Stimulated activated CD8-positive, alpha-beta memory T cell treated with anti-CD3 and anti-CD28 coated beads, Interleukin-7, amount 100 ng/mL, for 48 hours (primary cell): Measurements from ENCODE around the gene AGPAT2.
"Not testable (repeated sequence)": the region's sequence is repeated elsewhere in the genome, so short reads cannot be mapped to it uniquely, and the experiment has no call there.

Experiments used
- DNase-seq, 2 donors: peaks; one replicate each; pipeline ENCODE4 v3.0.0-alpha.2; 2020; ENCODE audit warnings: low read depth in 1 of 2; ENCODE audit errors: extremely low read depth in 1 of 2

The AGPAT2 gene

DNA sequence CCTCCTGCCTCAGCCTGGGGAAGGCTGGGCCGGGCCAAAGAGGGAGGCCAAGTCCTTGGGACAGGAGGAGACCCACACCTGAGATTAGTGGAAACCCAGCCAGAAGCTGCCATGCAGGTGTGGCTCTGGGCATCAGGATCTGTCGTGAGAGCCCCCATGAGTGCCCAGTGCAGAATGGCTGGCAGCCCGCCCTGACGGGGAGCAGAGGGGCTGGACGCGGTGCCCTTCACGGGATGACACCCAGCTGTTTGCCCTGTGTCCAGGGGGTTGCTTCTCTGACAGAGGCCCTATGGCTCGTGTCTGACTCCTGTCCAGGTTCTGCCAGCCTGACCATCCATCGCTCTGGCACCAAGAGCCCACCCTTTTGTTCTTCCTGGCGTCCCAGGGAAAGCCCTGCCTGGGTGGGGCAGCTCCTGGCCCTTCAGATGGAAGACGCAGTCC, 33.7 kb upstream of the AGPAT2 start:
- DNase-seq = no peak

- DNase-seq = no peak
These were observed 33.1 kb upstream of the AGPAT2 start for GRCh38 chr9:136720251-136720897.

DNA sequence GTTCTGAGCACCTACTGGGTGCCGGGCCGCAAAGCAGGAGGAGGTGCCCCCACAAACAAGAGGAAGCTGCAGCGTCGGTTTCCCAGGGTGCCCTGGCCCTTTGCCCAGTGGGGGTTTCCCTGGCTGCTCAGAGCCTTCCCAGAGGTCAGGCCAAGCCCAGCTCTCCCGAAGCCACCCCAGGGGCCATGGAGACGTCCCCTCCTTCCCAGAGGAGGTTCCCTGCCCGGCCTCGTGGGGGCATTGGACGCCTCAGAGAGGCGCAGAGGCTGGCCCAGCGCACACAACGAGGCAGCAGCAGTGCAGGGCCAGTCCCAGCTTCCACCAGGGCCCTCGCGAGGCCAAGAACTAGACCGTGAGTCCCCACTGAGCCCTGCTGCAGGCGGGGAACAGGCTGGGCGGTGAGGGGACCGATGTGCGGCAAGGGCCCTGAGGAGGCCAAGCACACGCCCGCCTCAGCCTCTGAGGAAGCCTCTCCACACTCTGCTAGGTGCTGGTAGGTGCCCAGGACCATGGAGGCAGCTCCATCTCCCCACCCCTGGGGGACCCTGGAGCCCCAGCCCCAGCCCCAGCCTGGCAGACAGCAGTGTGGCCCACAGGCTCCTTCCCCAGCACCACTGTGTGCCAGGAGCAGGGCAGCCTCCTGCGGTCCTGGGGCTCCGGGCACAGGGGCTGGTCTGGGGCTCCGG, 32.1 kb upstream of the AGPAT2 start:
- DNase-seq = no peak

GRCh38 chr9:136718345-136719194, 31.3 kb upstream of the AGPAT2 start:
- no peak for DNase-seq

- DNase-seq = no peak
These were observed 30.1 kb upstream of the AGPAT2 start for GRCh38 chr9:136717399-136717798.

GRCh38 chr9:136714893-136715274, 27.6 kb upstream of the AGPAT2 start:
- DNase-seq = no peak

DNA sequence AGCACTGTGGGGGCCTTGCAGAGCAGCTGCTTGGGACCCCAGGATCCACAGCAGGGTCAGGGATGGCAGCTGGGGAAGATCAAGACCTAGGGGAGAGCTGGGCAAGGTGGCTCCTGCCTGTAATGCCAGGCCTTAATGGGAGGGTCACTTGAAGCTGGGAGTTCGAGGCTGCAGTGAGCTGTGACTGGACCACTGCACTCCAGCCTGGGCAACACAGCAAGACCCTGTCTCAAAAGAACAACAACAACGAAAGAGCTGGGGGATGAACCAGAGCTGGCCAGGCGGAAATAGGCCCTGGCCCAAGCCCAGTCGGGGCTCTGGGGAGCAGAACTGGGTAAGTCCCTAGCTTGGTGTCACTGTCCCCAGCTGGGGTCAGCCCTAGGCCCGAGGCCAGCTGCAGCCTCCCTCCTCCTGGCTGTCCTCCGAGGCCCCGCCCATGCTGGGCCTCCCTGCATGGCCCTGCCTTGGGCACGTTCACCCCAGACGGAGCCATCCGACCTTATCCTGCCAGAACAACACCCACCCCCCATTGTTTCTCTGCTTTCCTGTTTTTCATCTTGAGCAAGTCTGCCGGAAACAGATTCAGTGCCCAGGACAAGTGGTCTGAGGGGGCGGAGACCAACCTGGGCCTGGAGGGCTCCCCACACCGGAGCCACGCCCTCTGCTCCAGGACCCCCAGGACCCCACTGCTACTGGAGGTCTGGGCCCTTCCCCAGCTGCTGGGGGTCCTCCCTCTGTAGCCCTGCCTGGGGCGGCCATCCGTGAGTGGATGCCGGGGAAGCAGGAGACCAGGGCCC, 27.0 kb upstream of the AGPAT2 start:
- DNase-seq = no peak

DNA sequence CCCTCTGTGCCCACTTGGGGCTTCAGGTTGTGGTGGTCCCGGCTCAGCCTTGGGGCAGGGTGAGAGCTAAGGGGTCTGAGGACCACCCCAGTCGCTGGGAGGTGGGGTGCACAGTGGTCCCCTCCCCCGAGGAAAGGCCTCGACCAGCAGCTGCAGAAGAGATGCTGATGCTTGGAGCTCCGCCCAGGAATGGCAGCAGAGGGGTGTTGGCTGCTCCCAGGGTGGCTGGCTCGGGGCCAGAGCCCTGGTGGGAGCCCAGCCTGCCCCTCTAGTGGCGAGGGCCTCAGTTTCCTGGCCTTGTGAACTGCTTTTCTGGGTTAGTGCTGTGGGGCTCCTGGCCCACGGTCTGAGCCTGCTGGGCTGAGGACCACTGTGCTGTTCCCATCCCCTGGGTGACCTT, 26.3 kb upstream of the AGPAT2 start:
- no peak for DNase-seq

DNA sequence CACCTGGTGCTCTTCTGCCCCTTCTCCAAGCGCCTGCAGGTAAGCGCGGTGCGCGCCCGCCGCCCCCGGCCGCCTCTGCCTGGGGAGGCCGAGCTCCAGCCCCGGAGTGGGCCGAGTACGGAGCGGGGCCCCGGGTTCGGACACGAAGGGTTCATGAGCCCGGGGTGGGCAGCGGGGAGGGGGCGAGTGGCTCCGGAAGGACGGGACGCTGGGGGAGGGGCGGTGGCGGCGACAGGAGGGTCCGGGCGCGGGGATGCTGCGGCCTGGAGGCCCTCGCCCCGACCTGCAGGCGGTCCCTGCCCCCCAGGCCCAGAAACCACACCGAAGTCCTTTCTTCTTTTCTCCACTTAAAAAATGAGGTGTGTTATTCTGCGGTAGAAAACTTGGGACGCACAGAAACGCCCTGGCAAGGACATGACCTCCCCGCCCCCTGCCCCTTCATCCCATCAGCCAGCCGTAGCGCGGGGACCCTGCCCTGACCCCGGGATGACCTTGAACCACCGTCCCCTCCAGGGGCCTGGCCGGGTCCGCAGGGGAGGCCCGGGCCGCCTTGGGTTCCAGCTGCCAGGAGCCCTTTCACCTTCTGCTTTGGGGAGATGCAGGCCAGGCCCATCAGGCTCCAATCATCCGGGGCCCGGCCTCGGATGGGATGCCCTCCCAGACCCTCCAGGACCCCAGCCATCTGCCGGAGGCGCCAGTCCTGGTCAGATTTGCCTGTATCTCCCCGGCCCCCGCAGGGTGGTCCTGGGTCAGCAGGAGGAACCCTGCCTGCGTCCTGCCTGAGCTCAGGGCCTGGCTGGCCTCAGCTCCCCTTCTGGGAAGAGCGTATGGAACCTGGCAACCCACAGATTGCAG, 25.7 kb upstream of the AGPAT2 start:
- DNase-seq = no peak

- no peak for DNase-seq
These were observed 24.8 kb upstream of the AGPAT2 start, which contains the start of gene DIPK1B for GRCh38 chr9:136711751-136712689. DIPK1B (plus strand) TSS chr9:136712572; CDS start chr9:136712666, 94 bp downstream.

DNA sequence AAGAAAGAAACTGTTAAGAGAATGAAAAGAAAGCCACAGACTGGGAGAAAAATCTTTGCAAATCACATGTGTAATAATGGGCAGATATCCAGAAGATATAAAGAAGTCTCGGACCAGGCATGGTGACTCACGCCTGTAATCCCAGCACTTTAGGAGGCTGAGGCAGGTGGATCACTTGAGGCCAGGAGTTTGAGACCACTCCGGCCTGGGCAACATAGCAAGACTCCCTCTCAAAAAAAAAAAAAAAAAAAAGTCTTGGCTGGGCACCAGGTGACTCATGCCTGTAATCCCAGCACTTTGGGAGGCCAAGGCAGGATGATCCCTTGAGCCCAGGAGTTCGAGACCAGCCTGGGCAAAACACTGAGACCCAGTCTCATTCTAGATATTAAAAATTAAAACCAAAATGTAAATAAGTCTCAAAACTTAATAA, 24.0 kb upstream of the AGPAT2 start:
- DNase-seq = not testable (repeated sequence)

- DNase-seq = no peak
These were observed 23.3 kb upstream of the AGPAT2 start for GRCh38 chr9:136710543-136710942.

DNA sequence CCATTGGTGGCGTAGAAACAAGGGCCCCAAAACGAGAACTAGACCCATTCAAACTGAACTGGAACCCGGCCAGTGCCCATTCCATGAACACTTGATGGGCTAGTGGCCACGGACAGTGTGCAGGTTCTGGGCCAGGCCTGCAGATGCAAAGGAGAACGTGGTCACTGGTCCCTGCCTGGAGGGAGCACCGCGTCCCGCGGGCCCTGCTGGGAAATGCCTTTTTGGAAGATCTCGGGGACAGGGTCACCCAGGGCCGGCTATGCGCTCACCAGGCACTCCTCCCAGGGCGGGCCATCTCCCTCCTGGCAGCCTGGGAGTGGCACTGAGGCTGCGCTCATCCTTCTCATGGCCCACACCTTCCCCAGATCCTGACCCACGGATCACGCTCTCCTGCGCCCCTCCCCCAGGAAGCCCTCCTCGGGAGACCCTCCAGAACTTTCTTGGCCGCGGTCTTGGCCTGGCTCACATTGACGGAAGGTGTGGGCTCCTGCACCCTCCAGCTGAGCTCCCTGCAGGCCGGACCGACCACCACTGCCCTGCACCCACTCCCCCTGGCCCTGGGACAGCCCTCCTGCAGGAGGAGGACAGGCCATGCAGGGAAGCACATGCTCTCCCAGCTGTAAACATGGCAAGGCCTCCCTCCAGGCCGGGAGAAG, 22.3 kb upstream of the AGPAT2 start:
- DNase-seq = no peak

DNA sequence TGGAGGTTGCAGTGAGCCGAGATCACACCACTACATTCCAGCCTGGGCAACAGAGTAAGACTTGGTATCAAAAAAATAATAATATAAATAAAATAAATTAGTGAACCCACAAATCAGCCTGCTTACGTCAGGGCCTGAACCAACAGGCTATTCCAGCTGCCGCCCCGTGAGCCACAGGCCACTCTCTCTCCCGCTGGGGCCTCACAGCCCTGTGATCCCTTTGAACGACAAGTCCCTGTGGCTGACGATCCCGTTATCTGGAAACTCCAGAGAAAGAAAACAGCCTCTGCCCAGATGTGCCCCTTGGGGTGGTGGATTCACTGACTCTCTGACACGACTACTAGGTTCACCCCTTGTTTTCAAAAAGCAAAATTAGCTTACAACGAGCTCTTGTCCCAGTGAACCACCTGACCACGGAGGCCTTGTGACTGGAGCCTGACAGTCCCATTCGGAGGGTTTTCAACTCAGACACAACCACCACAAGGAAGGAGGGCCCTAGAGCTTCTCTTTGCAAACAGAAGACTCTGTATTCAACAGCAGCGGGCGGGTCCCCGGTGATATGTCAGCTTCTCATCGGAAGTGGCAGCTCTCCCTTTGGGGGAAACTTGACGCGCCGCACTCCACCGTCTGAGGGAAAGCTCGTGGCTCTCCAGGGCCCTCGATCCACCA, 20.7 kb upstream of the AGPAT2 start:
- DNase-seq = no peak

GRCh38 chr9:136707011-136707410, 19.8 kb upstream of the AGPAT2 start:
- no peak for DNase-seq

GRCh38 chr9:136705564-136705963, 18.3 kb upstream of the AGPAT2 start:
- DNase-seq = no peak

DNA sequence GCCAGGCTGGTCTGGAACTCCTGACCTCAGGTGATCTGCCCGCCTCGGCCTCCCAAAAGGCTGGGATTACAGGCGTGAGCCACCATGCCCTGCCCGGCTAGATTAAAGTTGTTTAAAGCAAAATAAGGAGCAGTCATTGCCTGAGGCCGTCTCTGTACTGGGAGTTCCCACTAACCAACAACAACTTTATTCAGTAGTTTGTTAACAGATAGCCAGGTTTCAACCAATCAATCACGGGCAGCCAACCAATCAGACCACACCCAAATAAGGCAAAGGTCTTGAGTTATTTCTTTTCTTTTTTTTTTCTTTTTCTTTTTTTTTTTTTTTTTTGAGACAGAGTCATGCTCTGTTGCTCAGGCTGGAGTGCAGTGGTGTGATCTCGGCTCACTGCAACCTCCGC, 17.5 kb upstream of the AGPAT2 start:
- DNase-seq = not testable (repeated sequence)
